Thyroid gland (tissue), 4 donors: ENCODE results near the gene FIGNL2.

Experiments used
- POLR2A ChIP-seq, 2 donors: fragments of 450-650 bp; IDR thresholded peaks; one replicate each; pipeline ENCODE4 v1.6.1; 2017; ENCODE audit warnings: antibody characterized with exemption in 2 of 2, mild to moderate bottlenecking in 2 of 2, moderate library complexity in 1 of 2
- TF ChIP-seq, protein P1 (sequence below), 6 experiments: fragments of 200-600 bp in 3 of 6; fragments of 450-650 bp in 3 of 6; sonication (generic) in 3 of 6; IDR thresholded peaks; one replicate each; pipeline ENCODE4 v1.5.1; 2016 to 2019; ENCODE audit warnings: antibody characterized with exemption in 6 of 6, mild to moderate bottlenecking in 2 of 6, inconsistent platforms in 1 of 6, moderate library complexity in 1 of 6

DNA sequence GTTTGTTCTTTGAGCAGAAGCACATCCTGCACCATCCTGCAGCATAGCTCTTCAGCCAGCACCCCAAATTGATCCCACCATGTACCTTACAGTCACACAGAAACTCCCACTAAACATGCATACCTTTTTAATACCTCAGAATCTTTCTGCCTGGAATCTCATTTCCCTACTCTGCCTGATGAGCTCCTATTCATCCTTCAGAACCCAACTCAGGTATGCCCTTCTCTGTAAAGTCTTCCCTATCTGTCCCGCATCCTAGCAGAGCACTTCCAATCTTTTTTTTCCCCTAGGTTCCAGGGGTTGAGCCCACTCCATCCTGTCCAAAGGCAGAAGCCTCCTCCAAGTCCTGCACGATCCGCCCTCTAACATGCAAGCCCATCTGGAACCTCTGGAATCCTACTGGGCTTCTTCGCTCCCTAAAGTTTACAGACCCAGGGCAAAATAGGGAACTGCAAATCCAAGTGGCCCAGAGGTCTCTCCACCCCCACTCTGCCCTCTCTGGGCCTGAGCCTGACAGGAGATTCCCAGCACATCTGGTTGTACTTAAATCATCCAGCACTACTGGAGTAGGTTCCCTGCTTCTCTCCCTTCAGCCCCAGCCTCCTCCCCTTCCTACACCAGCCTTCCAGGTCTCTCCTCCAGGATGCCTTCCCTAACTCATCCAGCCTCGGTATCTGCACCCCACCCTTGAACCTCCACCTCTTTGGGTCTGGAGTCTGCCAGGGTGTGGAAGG lies 4.1 kb upstream of the FIGNL2 start:
- TF ChIP-seq POLR2A (IDR thresholded peaks at IDR 0.05): no peak
- TF ChIP-seq, protein P1, sequence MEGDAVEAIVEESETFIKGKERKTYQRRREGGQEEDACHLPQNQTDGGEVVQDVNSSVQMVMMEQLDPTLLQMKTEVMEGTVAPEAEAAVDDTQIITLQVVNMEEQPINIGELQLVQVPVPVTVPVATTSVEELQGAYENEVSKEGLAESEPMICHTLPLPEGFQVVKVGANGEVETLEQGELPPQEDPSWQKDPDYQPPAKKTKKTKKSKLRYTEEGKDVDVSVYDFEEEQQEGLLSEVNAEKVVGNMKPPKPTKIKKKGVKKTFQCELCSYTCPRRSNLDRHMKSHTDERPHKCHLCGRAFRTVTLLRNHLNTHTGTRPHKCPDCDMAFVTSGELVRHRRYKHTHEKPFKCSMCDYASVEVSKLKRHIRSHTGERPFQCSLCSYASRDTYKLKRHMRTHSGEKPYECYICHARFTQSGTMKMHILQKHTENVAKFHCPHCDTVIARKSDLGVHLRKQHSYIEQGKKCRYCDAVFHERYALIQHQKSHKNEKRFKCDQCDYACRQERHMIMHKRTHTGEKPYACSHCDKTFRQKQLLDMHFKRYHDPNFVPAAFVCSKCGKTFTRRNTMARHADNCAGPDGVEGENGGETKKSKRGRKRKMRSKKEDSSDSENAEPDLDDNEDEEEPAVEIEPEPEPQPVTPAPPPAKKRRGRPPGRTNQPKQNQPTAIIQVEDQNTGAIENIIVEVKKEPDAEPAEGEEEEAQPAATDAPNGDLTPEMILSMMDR (IDR thresholded peaks at IDR 0.05): no peak
